Activated effector memory CD4-positive, alpha-beta T cell treated with anti-CD3 and anti-CD28 coated beads, Interleukin-2, amount 50 U/mL, for 16 hours (primary cell): ENCODE measurements around the gene RREB1.
"Not testable (repeated sequence)": the region's sequence is repeated elsewhere in the genome, so short reads cannot be mapped to it uniquely, and the experiment has no call there.

Experiments
- DNase-seq: peaks from one replicate; pipeline ENCODE4 v3.0.0-alpha.2; 2020

Gene RREB1

GRCh38 chr6:7147051-7147671, 39.4 kb downstream of the RREB1 start:
- no peak for DNase-seq

- DNase-seq, result peak; percentile 58
These were observed 40.5 kb downstream of the RREB1 start for GRCh38 chr6:7148100-7148822.

- DNase-seq, result peak; percentile 53
These were observed 42.8 kb downstream of the RREB1 start for GRCh38 chr6:7150381-7151064.

- peak; percentile 52 for DNase-seq
These were observed 43.6 kb downstream of the RREB1 start for GRCh38 chr6:7151381-7151780.

GRCh38 chr6:7152462-7152861, 44.7 kb downstream of the RREB1 start:
- DNase-seq, result no peak

- no peak for DNase-seq
These were observed 46.0 kb downstream of the RREB1 start for GRCh38 chr6:7153789-7154188.

GRCh38 chr6:7154341-7155139, 46.8 kb downstream of the RREB1 start:
- DNase-seq, result no peak

GRCh38 chr6:7155871-7156579, 48.3 kb downstream of the RREB1 start:
- DNase-seq, result no peak

- DNase-seq, result no peak
These were observed 49.0 kb downstream of the RREB1 start for GRCh38 chr6:7156643-7157278.

- not testable (repeated sequence) for DNase-seq
These were observed 49.5 kb downstream of the RREB1 start for GRCh38 chr6:7157307-7157706.

GRCh38 chr6:7157752-7158616, 50.2 kb downstream of the RREB1 start:
- DNase-seq, result no peak

GRCh38 chr6:7159790-7160525, 52.2 kb downstream of the RREB1 start:
- DNase-seq, result no peak

- DNase-seq, result no peak
These were observed 53.5 kb downstream of the RREB1 start for GRCh38 chr6:7161253-7161623.

- no peak for DNase-seq
These were observed 54.1 kb downstream of the RREB1 start for GRCh38 chr6:7161845-7162244.

- DNase-seq, result no peak
These were observed 55.9 kb downstream of the RREB1 start for GRCh38 chr6:7163661-7164071.

- DNase-seq, result no peak
These were observed 56.8 kb downstream of the RREB1 start for GRCh38 chr6:7164536-7165001.

- no peak for DNase-seq
These were observed 57.5 kb downstream of the RREB1 start for GRCh38 chr6:7165002-7165889.

GRCh38 chr6:7165890-7166267, 58.1 kb downstream of the RREB1 start:
- DNase-seq, result no peak
